ENCODE results near the gene SCN7A.
"Not testable (repeated sequence)": the region's sequence is repeated elsewhere in the genome, so short reads cannot be mapped to it uniquely, and the experiment has no call there.

The SCN7A gene

DNA sequence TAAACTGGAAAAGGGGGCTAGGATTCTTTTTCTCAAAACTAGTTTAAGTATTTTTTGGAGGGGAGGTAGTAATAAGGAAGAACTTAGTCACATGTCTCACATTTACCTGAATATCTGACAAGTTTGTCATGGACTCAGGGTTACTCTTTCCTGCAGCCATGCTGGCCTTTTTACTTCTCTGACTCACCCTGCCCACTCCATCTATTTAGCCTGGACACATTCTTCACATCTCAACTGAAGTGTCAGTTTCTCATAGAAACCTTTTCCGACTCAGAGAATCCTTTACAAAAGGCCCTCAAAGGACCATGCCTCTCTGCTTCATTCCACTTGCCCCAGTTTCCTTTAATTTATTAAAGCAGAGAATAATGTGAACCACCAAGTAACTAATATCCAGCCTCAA lies 42.6 kb downstream of the SCN7A start:
- DNase-seq: no peak

- no peak for DNase-seq
These were observed 44.6 kb downstream of the SCN7A start for GRCh38 chr2:166449439-166449838.

- DNase-seq: no peak
These were observed 45.9 kb downstream of the SCN7A start for GRCh38 chr2:166448106-166448505.

DNA sequence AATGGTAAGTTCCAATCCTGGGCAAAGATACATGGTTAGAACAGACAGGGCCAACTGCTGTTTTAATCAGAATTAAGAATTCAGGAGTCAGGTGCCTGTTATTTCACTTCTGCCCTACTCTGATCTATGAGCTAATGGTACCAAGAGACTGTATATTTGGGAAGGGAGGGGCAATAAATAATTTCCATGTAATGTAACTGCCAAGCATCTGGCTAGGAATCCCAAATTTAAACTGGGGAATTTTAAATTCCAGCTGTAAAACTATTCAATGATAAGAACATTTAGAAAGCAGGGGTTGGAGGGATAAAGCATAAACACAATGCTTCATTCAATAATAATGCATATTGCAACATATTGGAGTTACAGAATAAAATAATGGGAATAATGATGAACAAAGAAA lies 49.7 kb downstream of the SCN7A start:
- DNase-seq: no peak

DNA sequence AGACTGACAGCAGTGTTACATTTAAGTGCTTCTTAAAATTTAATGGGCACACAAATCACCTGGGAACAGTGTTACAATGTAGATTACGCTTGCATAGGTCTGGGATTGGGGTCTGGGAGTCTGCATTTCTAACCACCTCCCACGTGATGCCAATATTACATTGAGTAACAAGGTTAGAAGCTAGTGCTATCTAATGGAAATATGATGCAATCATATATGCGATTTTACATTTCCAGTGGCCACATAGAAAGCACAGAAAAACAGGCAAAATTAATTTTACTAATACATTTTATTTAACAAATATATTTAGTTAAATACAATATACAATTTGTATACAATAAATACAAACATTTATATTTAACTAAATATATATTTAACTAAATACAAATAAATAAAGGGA lies 53.7 kb downstream of the SCN7A start:
- DNase-seq: no peak

GRCh38 chr2:166439078-166439477 lies 55.0 kb downstream of the SCN7A start:
- no peak for DNase-seq

DNA sequence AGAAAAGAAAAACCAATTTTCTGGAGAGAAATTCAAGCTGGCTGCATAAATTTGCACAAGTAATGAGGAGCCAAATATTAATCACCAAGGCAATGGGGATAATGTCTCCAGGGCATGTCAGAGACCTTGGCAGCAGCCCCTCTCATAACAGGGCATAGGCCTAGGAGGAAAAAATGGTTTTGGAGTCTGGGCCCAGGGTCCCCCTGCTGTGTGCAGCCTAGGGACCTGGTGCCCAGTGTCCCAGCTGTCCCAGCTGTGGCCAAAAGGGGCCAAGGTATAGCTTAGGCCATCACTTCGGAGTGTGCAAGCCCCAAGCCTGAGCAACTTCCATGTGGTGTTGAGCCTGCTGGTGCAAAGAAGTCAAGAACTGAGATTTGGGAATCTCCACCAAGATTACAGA lies 57.1 kb downstream of the SCN7A start:
- DNase-seq: no peak

DNA sequence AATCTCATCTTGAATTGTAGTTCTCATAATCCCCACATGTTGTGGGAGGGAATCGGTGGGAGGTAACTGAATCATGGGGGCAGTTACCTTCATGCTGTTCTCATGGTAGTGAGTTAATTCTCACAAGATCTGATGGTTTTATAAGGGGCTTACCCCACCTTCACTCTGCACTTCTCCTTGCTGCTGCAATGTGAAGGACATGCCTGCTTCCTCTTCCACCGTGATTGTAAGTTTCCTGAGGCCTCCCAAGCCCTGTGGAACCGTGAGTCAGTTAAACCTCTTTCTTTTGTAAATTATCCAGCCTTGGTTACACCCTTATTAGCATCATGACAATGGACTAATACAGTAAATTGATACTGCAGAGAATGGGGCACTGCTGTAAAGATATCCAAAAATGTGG lies 57.9 kb downstream of the SCN7A start:
- DNase-seq: no peak

- DNase-seq: no peak
These were observed 59.6 kb downstream of the SCN7A start for GRCh38 chr2:166434491-166434890.

DNA sequence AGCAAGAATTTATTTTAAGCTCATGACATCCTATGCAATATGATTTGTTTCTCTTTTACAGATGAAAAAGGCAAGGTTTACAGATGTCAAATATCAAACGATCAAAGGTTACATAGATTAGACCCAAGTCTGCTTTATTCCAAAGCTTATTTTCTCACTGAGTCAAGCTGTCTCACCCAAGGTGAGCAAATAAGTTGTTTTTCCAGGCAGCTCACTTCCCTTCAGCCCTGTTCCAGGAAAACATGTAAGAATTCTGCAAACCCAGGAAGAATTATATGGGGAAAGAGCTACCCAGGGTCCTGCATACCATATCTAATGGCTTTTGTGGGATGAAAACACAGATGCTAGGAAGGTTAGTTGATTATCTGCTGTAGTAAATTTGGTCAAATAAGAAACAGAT lies 60.6 kb downstream of the SCN7A start:
- no peak for DNase-seq

DNA sequence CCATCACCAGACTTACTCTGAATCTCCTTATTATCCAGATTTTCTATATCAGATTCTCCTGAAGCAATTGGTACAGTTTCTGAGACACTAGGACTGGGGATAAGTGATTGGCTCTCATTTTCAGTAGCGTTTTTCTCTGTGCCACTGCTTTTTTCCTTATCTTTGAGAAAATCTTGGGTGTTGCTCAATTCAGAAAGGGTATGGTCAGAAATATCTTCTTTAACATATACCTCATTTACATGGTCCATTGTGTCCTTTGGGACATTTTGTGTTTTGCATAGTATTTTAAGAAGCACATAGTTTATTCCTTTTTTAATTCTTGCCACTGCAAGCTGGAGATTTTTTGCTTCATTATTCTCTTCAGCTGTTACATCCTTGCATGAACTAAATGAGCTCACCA lies 61.7 kb downstream of the SCN7A start:
- DNase-seq: no peak

GRCh38 chr2:166424841-166425240 lies 69.2 kb downstream of the SCN7A start:
- DNase-seq: no peak

- no peak for DNase-seq
These were observed 74.5 kb downstream of the SCN7A start for GRCh38 chr2:166419616-166419934.

GRCh38 chr2:166418853-166419615 lies 75.0 kb downstream of the SCN7A start:
- no peak for DNase-seq

DNA sequence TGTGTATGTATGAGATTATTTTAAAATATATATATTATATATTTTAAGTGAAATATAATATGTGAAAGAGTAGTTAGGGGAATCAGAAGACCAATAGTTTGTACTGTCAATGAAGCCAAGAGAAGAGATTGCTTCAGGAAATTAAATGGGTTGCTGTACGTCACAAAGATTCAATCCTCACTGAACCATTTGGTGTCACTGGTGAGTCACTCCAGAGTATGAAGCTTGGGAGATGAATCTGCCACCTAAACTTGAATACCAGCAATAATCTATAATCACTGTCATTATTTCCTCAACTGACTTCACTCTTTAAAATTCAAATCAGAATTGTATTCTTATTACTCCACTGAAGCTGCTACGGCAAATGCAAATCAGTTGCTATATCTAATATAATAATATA lies 76.4 kb downstream of the SCN7A start:
- no peak for DNase-seq

GRCh38 chr2:166413255-166413654 lies 80.8 kb downstream of the SCN7A start:
- no peak for DNase-seq

DNA sequence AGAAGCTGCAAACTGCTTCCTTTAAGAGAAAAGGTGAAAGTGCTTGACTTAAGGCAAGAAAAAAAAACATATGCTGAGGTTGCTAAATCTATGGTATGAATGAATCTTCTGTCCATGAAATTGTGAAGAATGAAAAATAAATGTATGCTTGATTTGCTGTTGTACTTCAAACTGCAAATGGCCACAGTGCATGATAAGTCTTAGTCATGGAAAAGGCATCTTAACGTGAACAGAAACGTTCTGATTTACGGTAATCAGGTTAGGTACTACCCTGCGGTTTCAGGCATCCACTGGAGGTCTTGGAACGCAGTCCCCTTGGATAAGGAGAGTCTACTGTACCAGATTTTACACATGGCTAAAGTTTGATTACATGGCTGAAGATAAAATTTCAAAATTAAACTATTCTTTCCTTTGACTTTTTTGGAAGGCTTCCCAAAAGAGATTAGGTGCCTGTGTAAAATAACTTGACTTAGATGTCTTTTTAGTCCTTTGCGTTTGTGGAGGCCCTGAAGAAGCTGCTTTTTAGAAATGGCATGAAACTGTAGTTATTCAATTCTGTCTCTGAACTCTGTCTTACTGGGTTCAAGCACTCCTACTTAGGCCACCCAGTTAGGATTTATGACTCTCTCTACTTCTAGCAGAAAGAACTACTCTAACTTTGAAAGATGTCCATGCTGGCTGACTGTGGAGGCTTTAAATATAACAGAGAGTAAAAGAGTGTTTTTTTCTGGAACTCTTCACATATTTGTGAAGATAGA lies 82.4 kb downstream of the SCN7A start:
- DNase-seq: no peak

DNA sequence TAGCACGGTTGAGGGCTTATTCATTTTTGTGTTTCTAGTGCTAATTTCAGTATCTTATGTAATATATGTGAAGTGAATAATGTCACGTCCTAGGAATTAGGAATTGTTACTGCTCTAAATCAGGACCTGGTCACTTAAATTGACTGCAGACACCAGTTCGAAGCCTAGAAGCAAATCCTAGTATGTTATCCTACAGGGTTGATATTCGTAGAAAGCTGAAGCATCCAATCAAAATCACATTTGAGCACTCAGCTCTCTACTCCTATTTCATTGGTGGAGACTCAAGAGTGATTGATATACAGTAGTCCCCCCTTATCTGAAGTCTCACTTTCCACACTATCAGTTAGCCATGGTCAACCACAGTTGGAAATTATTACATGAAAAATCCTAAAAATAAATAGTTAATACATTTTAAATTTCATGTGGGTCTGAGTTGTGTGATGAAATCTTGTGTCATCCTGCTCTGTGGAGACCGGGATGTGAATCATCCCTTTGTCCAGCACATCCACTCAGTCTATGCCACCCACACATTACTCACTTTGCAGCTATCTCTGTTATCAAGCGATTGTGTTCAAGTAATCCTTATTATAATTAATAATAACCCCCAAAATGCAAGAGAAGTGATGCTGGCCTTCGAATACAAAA lies 83.1 kb downstream of the SCN7A start:
- DNase-seq: no peak

DNA sequence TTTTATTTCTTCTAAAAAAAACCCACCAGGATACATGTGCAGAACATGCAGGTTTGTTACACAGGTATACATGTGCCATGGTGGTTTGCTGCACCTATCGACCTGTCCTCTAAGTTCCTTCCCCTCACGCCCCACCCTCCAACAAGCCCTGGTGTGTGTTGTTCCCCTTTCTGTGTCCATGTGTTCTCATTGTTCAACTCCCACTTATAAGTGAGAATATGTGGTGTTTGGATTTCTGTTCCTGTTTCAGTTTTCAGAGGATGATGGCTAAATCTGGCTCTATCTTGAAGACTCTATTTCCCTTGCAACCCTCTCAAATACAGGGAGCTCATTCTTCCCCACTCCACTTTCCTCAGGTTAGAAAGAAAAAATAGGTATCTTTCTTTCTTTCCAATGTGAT lies 86.3 kb downstream of the SCN7A start:
- DNase-seq: not testable (repeated sequence)

GRCh38 chr2:166406374-166406773 lies 87.7 kb downstream of the SCN7A start:
- DNase-seq: no peak

GRCh38 chr2:166405569-166405926 lies 88.5 kb downstream of the SCN7A start:
- DNase-seq: no peak

DNA sequence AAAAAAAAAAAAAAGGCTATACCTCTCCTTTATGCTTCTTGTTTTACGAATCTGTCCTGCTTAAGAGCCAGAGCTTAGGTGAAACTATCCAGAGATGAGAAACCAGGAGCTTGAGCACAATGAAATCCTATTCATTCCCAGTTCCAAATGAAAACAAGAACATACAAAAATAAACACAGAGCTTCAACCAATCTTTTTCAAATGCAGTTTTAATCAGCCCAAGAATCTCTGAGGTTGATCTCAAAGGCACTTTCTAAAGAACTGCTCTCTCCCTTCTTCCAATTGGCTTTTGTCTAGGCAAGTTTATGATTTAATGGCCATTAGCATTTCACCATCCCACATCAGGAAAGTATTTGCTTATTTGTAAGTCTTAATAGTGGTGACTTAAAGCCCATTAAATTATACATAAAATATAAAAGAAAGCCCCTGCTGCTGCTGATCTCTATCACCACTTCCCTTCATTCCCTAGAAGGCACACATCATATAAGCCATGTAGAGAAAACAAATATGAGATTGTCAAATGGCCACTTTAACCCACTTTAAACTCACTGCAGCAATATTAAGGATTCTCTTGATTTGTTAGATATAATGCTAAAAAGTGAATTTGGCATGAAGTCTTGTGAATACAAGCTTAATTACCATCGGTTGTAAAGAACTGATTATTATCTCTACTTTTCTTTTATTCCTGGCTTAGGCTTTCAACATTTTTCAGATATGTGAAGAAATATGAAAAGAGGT lies 89.0 kb downstream of the SCN7A start:
- DNase-seq: no peak

DNA sequence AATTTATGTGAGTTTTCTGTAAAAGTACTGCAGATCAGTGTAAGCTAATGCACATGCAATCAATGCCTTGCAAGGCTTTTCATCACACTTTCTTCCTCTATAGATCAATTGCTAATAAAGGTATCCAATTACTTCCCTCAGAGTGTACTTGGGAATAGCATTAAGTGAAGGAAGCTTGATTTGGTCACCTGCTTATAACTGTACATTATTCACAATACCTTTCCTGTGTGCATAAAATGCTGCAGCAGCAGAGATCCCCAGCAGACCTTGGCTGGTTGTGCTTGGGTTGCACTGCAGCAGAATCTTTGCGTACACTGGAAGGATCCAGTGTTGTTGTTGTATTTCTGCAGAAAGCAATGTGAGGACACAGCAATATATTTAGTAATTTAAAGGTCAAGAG lies 99.8 kb downstream of the SCN7A start:
- no peak for DNase-seq

GRCh38 chr2:166393008-166393407 lies 101.0 kb downstream of the SCN7A start:
- DNase-seq: no peak

All from CD4-positive, alpha-beta T cell treated with Interleukin-17A for 1 hour (primary cell).